Liver (tissue), 3 donors: ENCODE results near the gene PTPRN2.

ENCODE experiments used
- FOXA1 ChIP-seq: IDR thresholded peaks from 2 replicates; pipeline ENCODE4 v1.6.1; 2016; ENCODE audit warnings: antibody characterized with exemption
- GABPA ChIP-seq, 2 donors: IDR thresholded peaks in 1 of 2; conservative IDR thresholded peaks in 1 of 2; 2 replicates each; pipeline ENCODE4 v1.6.1; 2016; ENCODE audit warnings: antibody characterized with exemption in 2 of 2, mild to moderate bottlenecking in 1 of 2, moderate library complexity in 1 of 2
- JUND ChIP-seq, 2 donors: IDR thresholded peaks; 2 replicates each; pipeline ENCODE4 v1.6.1; 2016; ENCODE audit warnings: antibody characterized with exemption in 2 of 2
- TAF1 ChIP-seq: conservative IDR thresholded peaks from 2 replicates; pipeline ENCODE4 v1.6.1; 2016; ENCODE audit warnings: antibody characterized with exemption, mild to moderate bottlenecking
- YY1 ChIP-seq: IDR thresholded peaks from 2 replicates; pipeline ENCODE4 v1.6.1; 2016; ENCODE audit warnings: antibody characterized with exemption, mild to moderate bottlenecking
- TF ChIP-seq, protein P1 (sequence below): fragments of 150-350 bp; IDR thresholded peaks from 2 replicates; pipeline ENCODE4 v1.5.1; 2017; ENCODE audit warnings: improper control_type of control experiment, low read depth, low read length; ENCODE audit not compliant: missing input control
- TF ChIP-seq, protein P2 (sequence below): IDR thresholded peaks from 2 replicates; pipeline ENCODE4 v1.6.1; 2016; ENCODE audit warnings: antibody characterized with exemption
- donor health status: healthy.
- donor health status: healthy.

DNA sequence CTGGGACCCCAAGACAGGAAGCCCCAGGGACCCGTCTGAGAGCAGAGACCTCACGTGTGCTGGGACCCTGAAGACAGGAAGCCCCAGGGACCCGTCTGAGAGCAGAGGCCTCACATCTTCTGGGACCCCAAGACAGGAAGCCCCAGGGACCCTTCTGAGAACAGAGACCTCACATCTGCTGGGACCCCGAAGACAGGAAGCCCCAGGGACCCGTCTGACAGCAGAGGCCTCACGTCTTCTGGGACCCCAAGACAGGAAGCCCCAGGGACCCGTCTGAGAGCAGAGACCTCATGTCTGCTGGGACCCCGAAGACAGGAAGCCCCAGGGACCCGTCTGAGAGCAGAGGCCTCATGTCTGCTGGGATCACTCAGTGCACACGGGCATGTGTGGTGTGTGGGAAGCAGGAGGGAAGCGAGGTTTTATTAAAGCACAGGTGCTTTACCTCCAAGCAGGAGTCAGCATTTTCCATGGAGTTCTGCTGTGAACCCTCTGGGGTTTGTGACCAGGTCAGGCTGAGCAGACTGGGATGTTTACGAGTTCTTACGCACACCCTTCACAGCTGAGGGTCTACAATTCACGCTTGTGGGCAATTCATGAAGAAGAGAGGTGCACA lies 660.2 kb downstream of the PTPRN2 start:
- TF ChIP-seq, protein P1, sequence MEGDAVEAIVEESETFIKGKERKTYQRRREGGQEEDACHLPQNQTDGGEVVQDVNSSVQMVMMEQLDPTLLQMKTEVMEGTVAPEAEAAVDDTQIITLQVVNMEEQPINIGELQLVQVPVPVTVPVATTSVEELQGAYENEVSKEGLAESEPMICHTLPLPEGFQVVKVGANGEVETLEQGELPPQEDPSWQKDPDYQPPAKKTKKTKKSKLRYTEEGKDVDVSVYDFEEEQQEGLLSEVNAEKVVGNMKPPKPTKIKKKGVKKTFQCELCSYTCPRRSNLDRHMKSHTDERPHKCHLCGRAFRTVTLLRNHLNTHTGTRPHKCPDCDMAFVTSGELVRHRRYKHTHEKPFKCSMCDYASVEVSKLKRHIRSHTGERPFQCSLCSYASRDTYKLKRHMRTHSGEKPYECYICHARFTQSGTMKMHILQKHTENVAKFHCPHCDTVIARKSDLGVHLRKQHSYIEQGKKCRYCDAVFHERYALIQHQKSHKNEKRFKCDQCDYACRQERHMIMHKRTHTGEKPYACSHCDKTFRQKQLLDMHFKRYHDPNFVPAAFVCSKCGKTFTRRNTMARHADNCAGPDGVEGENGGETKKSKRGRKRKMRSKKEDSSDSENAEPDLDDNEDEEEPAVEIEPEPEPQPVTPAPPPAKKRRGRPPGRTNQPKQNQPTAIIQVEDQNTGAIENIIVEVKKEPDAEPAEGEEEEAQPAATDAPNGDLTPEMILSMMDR, result no peak
- TF ChIP-seq TAF1 (no peak), JUND (IDR thresholded peaks at IDR 0.05) (no peak), FOXA1 (no peak), YY1 (no peak), GABPA (IDR thresholded peaks at IDR 0.05 in 1 of 2, conservative IDR thresholded peaks at IDR 0.05 in 1 of 2) (no peak)
- TF ChIP-seq, protein P2, sequence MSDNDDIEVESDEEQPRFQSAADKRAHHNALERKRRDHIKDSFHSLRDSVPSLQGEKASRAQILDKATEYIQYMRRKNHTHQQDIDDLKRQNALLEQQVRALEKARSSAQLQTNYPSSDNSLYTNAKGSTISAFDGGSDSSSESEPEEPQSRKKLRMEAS, result no peak
